ENCODE measurements around the gene RAB8A.
"Not testable (repeated sequence)": the region's sequence is repeated elsewhere in the genome, so short reads cannot be mapped to it uniquely, and the experiment has no call there.

Gene RAB8A

GRCh38 chr19:16078759-16079707 lies 32.7 kb upstream of the RAB8A start:
- peak; percentile 94 for DNase-seq

DNA sequence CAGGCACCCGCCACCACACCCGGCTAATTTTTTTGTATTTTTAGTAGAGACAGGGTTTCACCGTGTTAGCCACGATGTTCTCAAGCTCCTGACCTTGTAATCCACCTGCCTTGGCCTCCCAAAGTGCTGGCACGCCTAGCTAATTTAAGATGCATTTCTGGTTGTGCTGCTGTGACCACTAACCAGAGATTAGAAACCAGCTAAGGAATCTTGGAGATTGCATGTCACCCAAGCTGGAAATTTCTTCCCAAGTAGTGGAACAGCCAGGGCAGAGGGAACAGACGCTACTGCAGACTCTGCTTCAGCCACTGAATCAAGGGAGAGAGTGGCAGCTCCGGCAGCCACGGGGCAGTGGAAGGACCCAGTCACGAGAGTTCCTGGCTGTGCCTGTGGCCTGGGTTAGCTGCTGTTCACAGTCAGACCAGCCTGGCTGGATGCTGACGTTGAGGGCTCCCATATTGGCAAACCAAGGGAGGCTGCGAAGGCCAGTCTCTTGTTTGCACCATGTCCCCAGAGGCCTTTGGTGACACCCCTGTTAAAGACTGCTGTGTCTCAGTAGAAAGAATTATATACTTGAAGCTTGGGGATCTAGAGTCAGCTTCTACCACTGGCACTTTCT lies 27.5 kb upstream of the RAB8A start:
- no peak for DNase-seq

GRCh38 chr19:16085115-16085514 lies 26.6 kb upstream of the RAB8A start:
- no peak for DNase-seq

GRCh38 chr19:16087404-16087803 lies 24.3 kb upstream of the RAB8A start:
- DNase-seq, result not testable (repeated sequence)

GRCh38 chr19:16087940-16088339 lies 23.7 kb upstream of the RAB8A start:
- no peak for DNase-seq

DNA sequence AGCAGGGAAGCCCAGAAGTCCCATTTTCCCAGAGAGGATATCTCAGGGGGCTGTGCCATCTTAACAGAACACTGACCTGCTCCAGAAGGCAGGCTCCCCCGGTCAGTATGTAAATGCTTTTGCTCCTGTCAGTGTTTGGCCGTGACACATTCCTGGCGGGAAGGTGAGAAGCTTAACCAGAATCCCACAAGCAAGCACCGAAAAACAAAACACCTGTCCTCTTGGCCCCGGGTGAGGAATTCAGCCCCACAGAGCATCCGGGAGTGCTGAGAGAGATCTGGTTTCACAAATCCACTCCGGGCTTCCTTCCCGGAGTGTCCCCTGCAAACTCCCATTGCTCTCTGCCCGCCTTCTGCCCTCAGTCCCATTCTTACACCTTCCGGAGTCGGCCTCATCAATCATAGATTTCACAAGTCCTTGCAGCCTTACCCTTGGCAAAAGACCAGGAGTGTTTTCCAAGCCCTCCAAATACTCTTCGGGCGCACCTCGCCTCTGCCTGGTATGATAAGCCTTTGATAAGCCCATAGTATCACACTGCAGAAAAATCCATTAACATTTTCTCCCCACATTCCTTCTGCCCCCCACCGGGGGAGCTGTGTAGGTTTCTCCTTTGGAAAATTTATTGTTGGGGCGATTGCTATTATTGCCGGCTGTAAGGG lies 23.2 kb upstream of the RAB8A start:
- no peak for DNase-seq

GRCh38 chr19:16089010-16089846 lies 22.5 kb upstream of the RAB8A start:
- no peak for DNase-seq

DNA sequence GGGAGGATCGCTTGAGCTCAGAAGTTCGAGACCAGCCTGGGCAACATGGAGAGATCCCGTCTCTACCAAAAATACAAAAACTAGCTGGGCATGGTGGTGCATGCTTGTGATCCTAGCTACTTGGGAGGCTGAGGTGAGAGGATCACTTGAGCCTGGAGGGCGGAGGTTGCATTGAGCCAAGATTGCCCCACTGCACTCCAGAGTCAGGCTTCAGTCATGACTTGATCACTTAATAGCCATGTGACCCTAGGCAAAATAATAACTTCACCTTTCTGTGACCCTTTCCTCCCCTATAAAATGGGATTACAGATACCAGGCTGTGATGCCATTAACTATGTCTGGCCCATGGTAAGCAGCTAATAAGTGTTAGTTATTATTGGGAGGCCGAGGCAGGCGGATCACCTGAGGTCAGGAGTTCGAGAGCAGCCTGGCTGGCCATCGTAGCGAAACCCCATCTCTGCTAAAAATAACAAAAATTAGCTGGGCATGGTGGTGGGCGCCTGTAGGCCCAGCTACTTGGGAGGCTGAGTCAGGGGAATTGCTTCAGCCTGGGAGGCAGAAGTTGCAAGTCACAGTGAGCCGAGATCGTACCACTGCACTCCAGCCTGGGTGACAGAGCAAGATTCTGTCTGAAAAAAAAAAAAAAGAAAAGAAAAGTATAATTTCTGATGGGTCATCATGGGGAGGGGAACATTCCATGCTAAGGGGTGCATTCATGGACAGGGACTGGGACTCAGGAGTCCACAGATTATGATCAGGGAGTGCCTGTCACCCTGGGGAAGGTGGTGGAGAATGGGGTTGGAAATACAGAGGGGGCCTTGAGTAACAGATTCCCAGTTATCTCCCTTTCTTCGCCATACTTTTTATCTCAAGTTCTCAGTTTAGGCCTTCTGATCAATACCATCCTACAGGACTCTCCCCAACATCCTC lies 19.9 kb upstream of the RAB8A start:
- DNase-seq, result no peak

DNA sequence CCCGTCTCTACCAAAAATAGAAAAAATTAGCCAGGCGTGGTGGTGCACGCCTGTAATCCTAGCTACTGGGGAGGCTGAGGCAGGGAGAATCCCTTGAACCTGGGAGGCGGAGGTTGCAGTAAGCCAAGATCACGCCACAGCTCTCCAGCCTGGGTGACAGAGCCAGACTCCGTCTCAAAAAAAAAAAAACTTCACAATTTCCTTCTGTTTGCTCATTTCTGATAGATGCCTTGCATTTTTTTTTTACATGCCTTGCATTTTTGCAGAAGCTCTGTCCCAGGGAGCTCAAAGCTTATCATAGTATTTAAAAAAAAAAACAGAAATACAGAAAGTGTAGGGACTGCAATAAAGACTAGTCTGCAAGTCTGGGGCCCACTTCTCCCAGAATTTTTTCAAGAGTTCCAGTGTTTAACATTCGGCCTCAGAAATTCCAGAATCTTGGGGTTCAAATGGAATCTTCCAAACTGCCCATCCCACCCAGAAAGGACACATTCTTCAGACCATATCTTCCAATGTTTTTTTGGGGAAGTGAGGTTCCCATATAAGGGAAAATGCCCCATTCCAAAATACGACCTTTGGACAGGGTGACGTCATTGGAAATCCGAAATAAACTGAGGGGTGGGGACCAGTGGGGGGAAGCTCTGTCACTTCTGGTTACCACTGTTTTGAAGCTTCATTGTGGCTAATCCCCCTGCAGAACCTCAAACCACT lies 17.2 kb upstream of the RAB8A start:
- DNase-seq, result no peak

DNA sequence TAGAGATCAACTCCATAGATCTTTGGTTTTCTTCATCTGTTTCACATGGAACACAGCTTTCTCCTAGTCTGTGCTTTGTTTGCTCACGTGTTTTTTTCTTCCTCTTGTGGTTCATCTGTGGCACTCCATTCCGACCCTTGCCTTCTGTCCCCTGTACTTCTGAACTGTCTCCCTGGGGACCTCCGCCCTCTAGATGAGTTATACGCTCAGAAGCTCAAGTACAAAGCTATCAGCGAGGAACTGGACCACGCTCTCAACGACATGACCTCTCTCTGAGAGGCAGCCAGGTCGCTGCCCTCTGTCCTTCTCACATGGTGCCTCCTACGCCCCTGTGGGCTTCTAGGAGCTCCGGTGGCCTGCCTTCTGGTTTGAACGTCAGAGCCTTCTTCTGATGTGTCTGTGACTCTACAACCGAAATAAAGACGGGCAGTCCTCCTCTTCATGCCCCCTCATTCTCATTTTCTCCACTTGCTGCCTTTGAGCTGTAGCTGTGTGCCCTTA lies 16.6 kb upstream of the RAB8A start:
- no peak for DNase-seq

GRCh38 chr19:16096280-16096855 lies 15.3 kb upstream of the RAB8A start:
- DNase-seq, result no peak

DNA sequence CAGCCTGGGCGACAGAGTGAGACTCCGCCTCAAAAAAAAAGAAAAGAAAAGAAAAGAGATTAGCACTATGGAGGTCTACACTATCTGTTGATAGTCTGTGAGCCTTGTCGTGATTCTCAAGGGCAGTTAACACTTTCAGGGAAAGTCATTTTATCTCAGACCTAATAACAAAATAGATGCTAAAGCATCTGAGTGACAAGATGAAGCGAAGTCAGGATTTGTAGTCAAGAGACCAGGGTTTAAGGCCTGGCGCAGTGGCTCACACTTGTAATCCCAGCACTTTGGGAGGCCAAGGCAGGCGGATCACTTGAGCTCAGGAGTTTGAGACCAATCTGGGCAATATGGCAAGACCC lies 13.3 kb upstream of the RAB8A start:
- no peak for DNase-seq

- DNase-seq, result no peak
These were observed 12.9 kb upstream of the RAB8A start for GRCh38 chr19:16098821-16099220.

DNA sequence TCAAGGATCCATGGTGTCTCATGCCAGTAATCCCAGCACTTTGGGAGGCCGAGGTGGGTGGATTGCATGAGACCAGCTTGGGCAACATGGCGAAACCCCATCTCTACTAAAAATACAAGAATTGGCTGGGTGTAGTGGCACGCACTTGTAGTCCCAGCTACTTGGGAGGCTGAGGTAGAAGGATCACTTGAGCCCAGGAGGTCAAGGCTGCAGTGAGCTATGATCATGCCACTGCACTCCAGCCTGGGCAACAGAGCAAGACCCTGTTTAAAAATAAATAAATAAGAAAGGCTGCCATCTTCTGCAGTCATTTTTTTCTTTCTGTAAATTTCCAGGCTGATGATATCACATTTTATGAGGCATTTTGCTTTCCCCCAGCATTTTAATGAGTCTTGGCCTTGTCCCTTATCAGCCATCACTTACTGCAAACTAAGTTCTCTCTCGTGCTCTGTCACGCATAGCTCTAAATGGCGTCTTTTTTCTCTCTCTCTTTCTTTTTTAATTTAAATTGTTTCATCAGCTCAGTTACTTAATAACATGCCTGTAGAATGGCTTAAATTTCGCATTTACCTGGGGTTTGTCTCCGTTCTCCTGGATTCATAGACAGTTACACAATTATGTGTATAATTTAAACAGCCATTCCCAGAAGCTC lies 12.2 kb upstream of the RAB8A start:
- not testable (repeated sequence) for DNase-seq

- DNase-seq, result no peak
These were observed 11.2 kb upstream of the RAB8A start for GRCh38 chr19:16100524-16100923.

DNA sequence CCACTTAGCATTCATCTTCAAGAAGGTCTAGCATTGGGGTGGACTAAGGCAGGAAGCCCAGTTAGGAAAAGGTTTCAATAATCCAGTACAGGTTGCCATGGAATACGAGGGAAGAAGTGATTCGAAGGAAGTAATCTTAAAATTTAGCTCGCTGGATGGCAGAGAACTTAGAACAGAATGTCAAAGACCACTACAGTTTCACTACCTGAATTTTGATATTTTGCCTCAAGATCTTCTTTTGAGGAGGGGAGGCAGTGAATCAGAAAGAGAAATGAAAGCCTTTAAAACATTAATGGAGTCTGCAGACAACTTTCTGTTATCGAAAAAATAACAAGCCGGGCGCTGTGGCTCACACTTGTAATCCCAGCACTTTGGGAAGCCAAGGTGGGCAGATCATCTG lies 7.0 kb upstream of the RAB8A start:
- peak; percentile 35 for DNase-seq

DNA sequence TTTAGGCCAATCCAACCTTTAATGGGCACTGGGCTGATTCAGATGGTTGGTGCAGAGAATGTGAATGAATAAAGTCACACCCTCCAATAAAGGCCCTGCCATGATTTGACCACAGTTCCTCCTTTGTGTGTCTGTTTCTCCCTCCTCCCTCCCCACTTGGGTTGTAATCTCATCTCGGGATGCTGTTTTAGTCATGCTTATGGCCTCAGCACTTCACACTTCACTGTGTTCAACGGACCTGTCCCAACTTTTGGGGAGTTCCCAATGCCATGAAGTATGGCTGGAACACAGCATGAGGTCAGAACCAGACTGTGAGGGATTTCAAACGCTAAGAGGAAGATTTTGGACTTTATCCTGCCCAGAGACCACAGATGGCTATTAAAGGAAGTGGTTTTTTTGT lies 5.6 kb upstream of the RAB8A start:
- peak; percentile 89 for DNase-seq

DNA sequence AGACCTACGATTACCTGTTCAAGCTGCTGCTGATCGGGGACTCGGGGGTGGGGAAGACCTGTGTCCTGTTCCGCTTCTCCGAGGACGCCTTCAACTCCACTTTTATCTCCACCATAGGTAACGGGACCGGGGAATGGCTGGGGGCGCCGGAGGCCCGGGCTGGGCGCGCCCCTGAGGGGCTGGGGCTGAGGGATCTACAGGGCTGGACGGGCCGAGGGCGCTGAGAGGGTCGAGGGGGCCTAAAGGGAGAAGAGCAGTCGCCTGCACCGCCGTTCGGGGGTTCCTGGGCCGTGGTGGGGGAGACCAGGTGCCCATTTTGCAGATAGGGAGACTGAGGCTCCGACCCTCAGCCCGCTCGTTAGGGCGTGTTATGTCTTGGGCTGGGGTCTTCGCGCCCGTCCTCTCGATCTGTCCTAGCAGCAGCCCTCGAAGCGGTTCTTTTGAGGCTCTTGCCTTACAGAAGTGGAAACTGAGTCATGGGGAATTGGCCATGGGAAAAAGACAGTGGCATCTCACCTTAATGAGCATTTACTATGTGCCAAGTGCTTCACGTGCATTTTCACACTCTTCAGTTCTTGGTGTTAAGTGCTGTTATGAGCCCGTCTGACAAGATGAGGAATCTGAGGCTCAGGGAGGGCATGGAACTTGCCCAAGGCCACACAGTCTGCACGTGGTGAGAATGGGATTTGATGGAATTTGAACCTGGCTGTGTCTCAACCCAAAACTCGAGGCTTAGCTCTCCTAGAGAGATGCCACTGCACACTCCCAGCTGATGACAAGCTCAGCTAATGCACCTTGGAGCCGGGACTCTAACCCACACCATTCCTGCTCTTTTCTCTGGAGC lies 442 bp downstream of the RAB8A start:
- no peak for DNase-seq

DNA sequence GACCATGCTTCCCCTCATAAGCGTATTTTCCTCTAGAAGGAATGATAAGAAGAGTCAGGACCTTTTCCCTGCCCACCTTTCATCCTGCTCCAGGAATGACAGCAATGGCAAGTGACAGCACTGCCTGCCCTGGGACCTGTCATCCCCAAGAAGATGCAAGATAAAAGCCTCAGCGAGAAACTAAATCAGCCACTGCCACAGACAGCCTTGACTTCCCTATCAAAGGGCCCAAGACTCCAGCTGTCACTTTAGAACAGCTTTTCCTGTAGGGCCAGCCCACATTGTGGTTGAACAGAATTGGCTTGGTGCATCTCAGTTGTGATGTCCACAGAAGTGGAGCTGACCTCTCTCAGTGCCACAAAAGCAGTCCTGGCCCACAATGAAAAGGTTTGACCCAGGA lies 1.1 kb downstream of the RAB8A start:
- peak; percentile 50 for DNase-seq
